Keratinocyte (primary cell): ENCODE measurements around the gene WDR74. TPM values are rescaled to one million over a fixed set of nuclear protein-coding genes. Genes with fewer than 3 reads are reported as not detected.

ENCODE experiments used
- DNase-seq: peaks from one replicate; pipeline ENCODE4 v3.0.0-alpha.2; 2011; ENCODE audit warnings: low read depth, missing footprints, low spot score
- FAIRE-seq: peaks from 2 replicates; lab custom pipeline; 2011; peaks lifted over from hg19 to GRCh38; lab: Jason Lieb, UNC
- H2AFZ ChIP-seq: 2 replicates; pipeline ENCODE4 v1.6.0; 2012; ENCODE audit warnings: low read length, control low read depth, inconsistent platforms; ENCODE audit not compliant: control insufficient read depth
- H3K27ac ChIP-seq: 2 replicates; pipeline ENCODE4 v1.5.1; 2011; ENCODE audit warnings: low read length; ENCODE audit not compliant: control insufficient read depth, insufficient read depth
- H3K27me3 ChIP-seq: 3 replicates; pipeline ENCODE4 v1.6.0; 2011; ENCODE audit warnings: low read length; ENCODE audit not compliant: control insufficient read depth, insufficient read depth; ENCODE audit errors: extremely low read depth
- H3K36me3 ChIP-seq, 2 experiments: 2 replicates in 1 of 2; 3 replicates in 1 of 2; pipeline ENCODE4 v1.5.1; 2011; ENCODE audit warnings: low read length in 2 of 2, mild to moderate bottlenecking in 1 of 2; ENCODE audit not compliant: control insufficient read depth in 2 of 2, insufficient read depth in 2 of 2; ENCODE audit errors: extremely low read depth in 1 of 2
- H3K4me1 ChIP-seq: 3 replicates; pipeline ENCODE4 v1.5.1; 2011; ENCODE audit warnings: low read length; ENCODE audit not compliant: control insufficient read depth, insufficient read depth; ENCODE audit errors: extremely low read depth
- H3K4me2 ChIP-seq: 3 replicates; pipeline ENCODE4 v1.6.0; 2011; ENCODE audit warnings: low read depth, low read length; ENCODE audit not compliant: control insufficient read depth, insufficient read depth; ENCODE audit errors: extremely low read depth
- H3K4me3 ChIP-seq, 3 experiments: fragments of 200-600 bp in 1 of 3; sonication (generic) in 1 of 3; 2 replicates in 2 of 3; 3 replicates in 1 of 3; pipeline ENCODE4 v1.5.1; 2011 to 2016; ENCODE audit warnings: low read length in 3 of 3, mild to moderate bottlenecking in 3 of 3, control low read depth in 2 of 3, inconsistent platforms in 1 of 3, low read depth in 1 of 3, mixed read lengths in 1 of 3, mixed run types in 1 of 3, moderate library complexity in 1 of 3; ENCODE audit not compliant: control insufficient read depth in 2 of 3, insufficient read depth in 2 of 3; ENCODE audit errors: extremely low read depth in 1 of 3
- H3K79me2 ChIP-seq: 2 replicates; pipeline ENCODE4 v1.6.0; 2012; ENCODE audit warnings: low read length; ENCODE audit not compliant: control insufficient read depth, insufficient read depth
- H3K9ac ChIP-seq: 3 replicates; pipeline ENCODE4 v1.6.0; 2011; ENCODE audit warnings: low read length; ENCODE audit not compliant: control insufficient read depth, insufficient read depth; ENCODE audit errors: extremely low read depth
- H3K9me1 ChIP-seq: 3 replicates; pipeline ENCODE4 v1.6.0; 2011; ENCODE audit warnings: low read length; ENCODE audit not compliant: control insufficient read depth, insufficient read depth; ENCODE audit errors: extremely low read depth
- H3K9me3 ChIP-seq: 2 replicates; pipeline ENCODE4 v1.5.1; 2012; ENCODE audit warnings: low read depth, low read length; ENCODE audit not compliant: control insufficient read depth
- H4K20me1 ChIP-seq: 3 replicates; pipeline ENCODE4 v1.6.0; 2011; ENCODE audit warnings: low read length; ENCODE audit not compliant: control insufficient read depth, insufficient read depth; ENCODE audit errors: extremely low read depth
- EZH2 ChIP-seq: IDR thresholded peaks from one replicate; pipeline ENCODE4 v1.6.1; 2012; ENCODE audit warnings: inconsistent platforms, mild to moderate bottlenecking, low read length, moderate library complexity
- dilution Hi-C: fragments of 300-500 bp; cut with MboI; formaldehyde crosslinking; loops from one replicate; pipeline ENCODE4 v1.7.0; 2020; ENCODE audit warnings: low sequenced_read_pairs; ENCODE audit not compliant: extremely low pct_ligation_motif_present
- polyA plus RNA-seq, 5 experiments: library from polyadenylated mRNA; depleted of rRNA in 3 of 5; stranded (reverse) in 3 of 5; stranded (forward) in 1 of 5; unstranded in 1 of 5; fragments of >200 nt; gene quantifications; 1 replicate in 1 of 5; 2 replicates in 3 of 5; 3 replicates in 1 of 5; pipeline versions ENCODE4 v1.2.1 to v1.2.3, GENCODE V29; 2011 to 2012; ENCODE audit warnings: missing spikeins in 2 of 5, low read depth in 1 of 5, low replicate concordance in 1 of 5
- TF ChIP-seq, protein P1 (sequence below), 3 experiments: IDR thresholded peaks in 1 of 3; conservative IDR thresholded peaks in 1 of 3; optimal IDR thresholded peaks in 1 of 3; 2 replicates in 2 of 3; 3 replicates in 1 of 3; pipeline versions ENCODE3 to v1.5.1; 2011; ENCODE audit warnings: low read length in 3 of 3, mild to moderate bottlenecking in 3 of 3, moderate library complexity in 2 of 3, control low read depth in 1 of 3, inconsistent platforms in 1 of 3; ENCODE audit not compliant: insufficient read depth in 2 of 3; ENCODE audit errors: extremely low read depth in 1 of 3

The WDR74 gene
- polyA plus RNA-seq, 1 donor (not counting 4 experiments of a cell fraction or from before 2014, with no cell fraction given), result 44.5 TPM

DNA sequence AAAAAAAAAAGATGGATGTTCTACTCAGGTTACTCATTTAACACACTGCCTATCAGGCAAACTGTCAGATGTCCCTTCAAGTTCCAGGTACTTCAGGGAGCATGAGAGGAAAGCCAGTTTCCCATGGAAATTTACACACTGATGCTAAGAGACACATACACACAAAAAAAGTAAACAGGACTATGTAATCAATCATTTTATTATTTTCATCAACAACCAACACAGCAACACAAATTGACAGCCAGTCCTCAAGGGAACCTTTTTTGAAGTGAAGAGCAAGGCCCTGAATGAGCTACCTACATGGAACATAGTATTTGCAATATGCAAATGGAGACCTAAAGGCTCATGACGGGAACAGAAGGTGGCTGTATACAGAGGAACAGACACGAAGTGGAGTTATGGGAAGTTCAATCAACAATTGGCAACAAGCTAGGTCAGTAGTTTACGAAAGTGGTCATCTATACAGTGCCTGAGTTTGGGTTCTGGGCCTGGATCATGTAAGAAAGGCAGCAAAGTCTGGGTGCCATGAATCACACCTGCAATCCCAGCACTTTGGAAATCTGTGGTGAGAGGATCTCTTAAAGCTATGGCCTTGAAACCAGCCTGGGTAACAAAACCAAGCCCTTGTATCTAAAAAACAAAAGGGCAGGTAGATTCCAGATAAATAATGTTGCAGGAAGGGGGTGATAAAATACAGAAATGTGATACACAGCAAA is 12.6 kb upstream of the WDR74 start:
- DNase-seq (no peak), FAIRE-seq (no peak)
- H3K4me2 ChIP-seq, result no peak overlapping the region
- peaks cover 34% of the 10 kb centered on the region for H4K20me1 ChIP-seq
- no peaks in the 10 kb centered on the region for H3K9me1 ChIP-seq
- no peaks in the 10 kb centered on the region for H3K9me3 ChIP-seq
- H3K9ac ChIP-seq, result no peak overlapping the region
- no peak overlapping the region for H3K27ac ChIP-seq
- dilution Hi-C loops, result no loop called here
- no peak for TF ChIP-seq EZH2
- TF ChIP-seq, protein P1, sequence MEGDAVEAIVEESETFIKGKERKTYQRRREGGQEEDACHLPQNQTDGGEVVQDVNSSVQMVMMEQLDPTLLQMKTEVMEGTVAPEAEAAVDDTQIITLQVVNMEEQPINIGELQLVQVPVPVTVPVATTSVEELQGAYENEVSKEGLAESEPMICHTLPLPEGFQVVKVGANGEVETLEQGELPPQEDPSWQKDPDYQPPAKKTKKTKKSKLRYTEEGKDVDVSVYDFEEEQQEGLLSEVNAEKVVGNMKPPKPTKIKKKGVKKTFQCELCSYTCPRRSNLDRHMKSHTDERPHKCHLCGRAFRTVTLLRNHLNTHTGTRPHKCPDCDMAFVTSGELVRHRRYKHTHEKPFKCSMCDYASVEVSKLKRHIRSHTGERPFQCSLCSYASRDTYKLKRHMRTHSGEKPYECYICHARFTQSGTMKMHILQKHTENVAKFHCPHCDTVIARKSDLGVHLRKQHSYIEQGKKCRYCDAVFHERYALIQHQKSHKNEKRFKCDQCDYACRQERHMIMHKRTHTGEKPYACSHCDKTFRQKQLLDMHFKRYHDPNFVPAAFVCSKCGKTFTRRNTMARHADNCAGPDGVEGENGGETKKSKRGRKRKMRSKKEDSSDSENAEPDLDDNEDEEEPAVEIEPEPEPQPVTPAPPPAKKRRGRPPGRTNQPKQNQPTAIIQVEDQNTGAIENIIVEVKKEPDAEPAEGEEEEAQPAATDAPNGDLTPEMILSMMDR (optimal IDR thresholded peaks at IDR 0.05 in 1 of 3, IDR thresholded peaks at IDR 0.05 in 1 of 3, conservative IDR thresholded peaks at IDR 0.05 in 1 of 3; ENCODE audit: extremely low read depth in 1 of 3, insufficient read depth in 2 of 3, low read length in 3 of 3), result no peak
- H3K79me2 ChIP-seq, result peaks cover 33% of the 10 kb centered on the region
- H3K4me3 ChIP-seq, result no peak overlapping the region
- H3K36me3 ChIP-seq, result peaks cover 27 to 37% of the 10 kb centered on the region in 2 experiments
- no peak overlapping the region for H2AFZ ChIP-seq
- H3K27me3 ChIP-seq, result no peaks in the 10 kb centered on the region
- peaks cover 21% of the 10 kb centered on the region for H3K4me1 ChIP-seq

DNA sequence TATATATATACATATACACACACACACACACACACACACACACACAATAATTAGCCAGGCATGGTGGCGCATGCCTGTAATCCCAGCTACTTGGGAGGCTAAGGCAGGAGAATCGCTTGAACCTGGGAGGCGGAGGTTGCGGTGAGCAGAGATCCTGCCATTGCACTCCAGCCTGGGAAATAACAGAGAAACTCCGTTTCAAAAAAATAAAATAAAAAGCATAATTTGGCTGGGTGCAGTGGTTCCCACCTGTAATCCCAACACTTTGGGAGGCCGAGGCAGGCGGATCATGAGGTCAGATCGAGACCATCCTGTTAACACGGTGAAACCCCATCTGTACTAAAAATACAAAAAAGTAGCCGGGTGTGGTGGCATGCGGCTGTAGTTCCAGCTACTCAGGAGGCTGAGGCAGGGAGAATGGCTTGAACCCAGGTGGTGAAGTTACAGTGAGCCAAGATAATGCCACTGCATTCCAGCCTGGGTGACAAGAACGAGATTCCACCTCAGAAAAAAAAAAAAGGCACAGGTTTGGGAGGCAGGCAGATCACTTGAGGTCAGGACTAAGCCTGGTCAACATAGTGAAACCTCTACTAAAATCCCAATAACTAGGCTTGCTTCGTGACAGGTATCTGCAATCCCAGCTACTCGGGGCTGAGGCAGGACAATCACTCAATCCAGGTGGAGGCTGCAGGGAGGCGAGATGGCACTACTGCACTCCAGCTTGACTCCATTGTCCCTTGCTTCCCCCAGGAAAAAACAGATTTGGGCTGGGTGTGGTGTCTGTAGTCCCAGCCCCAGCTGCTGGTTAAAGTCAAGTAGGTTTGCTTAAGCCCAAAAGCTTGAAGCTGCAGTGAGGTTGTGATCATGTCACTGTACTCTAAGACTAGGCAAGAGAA is 11.8 kb upstream of the WDR74 start:
- no peak overlapping the region for H3K4me2 ChIP-seq
- TF ChIP-seq EZH2, result no peak
- TF ChIP-seq, protein P1 (optimal IDR thresholded peaks at IDR 0.05 in 1 of 3, IDR thresholded peaks at IDR 0.05 in 1 of 3, conservative IDR thresholded peaks at IDR 0.05 in 1 of 3; ENCODE audit: extremely low read depth in 1 of 3, insufficient read depth in 2 of 3, low read length in 3 of 3), result no peak
- dilution Hi-C loops, result no loop called here

More for the DNA sequence above, 11.8 kb upstream of the WDR74 start:
- no peaks in the 10 kb centered on the region for H3K27me3 ChIP-seq
- H4K20me1 ChIP-seq, result peaks cover 34% of the 10 kb centered on the region
- H3K36me3 ChIP-seq, result peaks cover 27 to 37% of the 10 kb centered on the region in 2 experiments
- peaks cover 28% of the 10 kb centered on the region for H3K79me2 ChIP-seq
- H3K4me3 ChIP-seq, result no peak overlapping the region
- H3K27ac ChIP-seq, result no peak overlapping the region
- H3K9ac ChIP-seq, result no peak overlapping the region
- no peak overlapping the region for H2AFZ ChIP-seq
- no peaks in the 10 kb centered on the region for H3K9me3 ChIP-seq
- DNase-seq (no peak), FAIRE-seq (no peak)
- peaks cover 15% of the 10 kb centered on the region for H3K4me1 ChIP-seq
- H3K9me1 ChIP-seq, result no peaks in the 10 kb centered on the region
